WI38 (cell line): Measurements from ENCODE around the gene ELOVL3.
A peak's percentile ranks its signal among the peaks of the same experiment; 100 is the strongest.

Experiments
- H3K4me3 ChIP-seq: 2 replicates; pipeline ENCODE4 v1.5.1; 2011; ENCODE audit warnings: low read depth, mild to moderate bottlenecking, control low read depth, low read length
- CTCF ChIP-seq: IDR thresholded peaks from 2 replicates; pipeline ENCODE4 v1.5.1; 2012; ENCODE audit warnings: low read depth, mild to moderate bottlenecking, control low read depth, low read length

ELOVL3 gene

GRCh38 chr10:102230264-102230860, 4.3 kb downstream of the ELOVL3 start:
- TF ChIP-seq CTCF = no peak
- peak overlapping the region; percentile 49 for H3K4me3 ChIP-seq

GRCh38 chr10:102230861-102231356, 4.8 kb downstream of the ELOVL3 start:
- peak overlapping the region; percentile 49 for H3K4me3 ChIP-seq
- no peak for TF ChIP-seq CTCF

GRCh38 chr10:102231357-102232318, 5.5 kb downstream of the ELOVL3 start:
- TF ChIP-seq CTCF = peak; percentile 64
- H3K4me3 ChIP-seq = no peak overlapping the region

- H3K4me3 ChIP-seq = no peak overlapping the region
- no peak for TF ChIP-seq CTCF
These were observed 7.9 kb downstream of the ELOVL3 start for GRCh38 chr10:102233997-102234396.

- H3K4me3 ChIP-seq = no peak overlapping the region
- TF ChIP-seq CTCF = no peak
These were observed 8.9 kb downstream of the ELOVL3 start for GRCh38 chr10:102234888-102235597.

GRCh38 chr10:102235598-102235920, 9.5 kb downstream of the ELOVL3 start:
- TF ChIP-seq CTCF = no peak
- no peak overlapping the region for H3K4me3 ChIP-seq
